Activated T-helper 1 cell treated with Interleukin-2 at 50 U/mL for 16 hours (primary cell): Measurements from ENCODE around the gene WDFY2.
A peak's percentile ranks its signal among the peaks of the same experiment; 100 is the strongest.

Source experiments
- DNase-seq: peaks from one replicate; pipeline ENCODE4 v3.0.0-alpha.2; 2020; ENCODE audit warnings: low read depth

WDFY2 gene

DNA sequence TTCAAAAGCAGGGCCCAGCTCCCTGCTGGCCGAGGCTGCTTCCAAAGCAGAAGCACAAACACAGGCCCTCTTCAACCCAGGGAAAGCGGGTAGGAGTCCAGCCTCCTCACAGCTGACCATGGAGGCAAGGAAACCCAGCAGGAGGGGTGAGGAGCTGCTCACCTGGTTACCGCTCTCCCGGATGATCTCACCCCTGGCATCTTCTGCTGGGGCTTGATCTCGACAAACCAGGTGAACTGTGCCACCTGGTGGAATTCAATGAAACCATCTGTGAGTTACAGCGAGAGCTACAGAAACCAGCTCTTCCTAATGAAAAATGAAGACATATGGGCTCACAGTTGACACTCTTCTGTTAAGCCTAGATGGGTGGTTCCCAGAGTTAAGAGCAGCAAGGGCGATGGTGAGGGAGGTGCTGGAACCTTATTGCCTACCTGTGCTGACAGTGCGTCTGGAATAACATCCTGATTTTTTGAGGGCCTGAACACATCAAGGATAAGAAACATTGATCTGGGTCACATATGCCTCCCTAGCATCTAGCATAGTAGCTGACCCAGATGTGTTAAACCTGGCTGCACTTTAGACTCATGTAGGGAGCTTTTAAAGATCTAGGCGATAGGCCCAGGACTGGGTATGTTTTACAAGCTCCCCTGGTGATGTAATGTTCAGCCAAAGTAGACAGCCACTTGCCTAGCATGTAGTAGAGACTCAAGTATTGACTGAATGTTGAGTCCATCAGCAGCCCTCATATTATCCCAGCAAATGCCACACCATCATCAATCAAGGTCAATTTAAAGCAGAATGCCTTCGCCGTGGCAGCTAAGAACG is 213.6 kb downstream of the WDFY2 start:
- no peak for DNase-seq

DNA sequence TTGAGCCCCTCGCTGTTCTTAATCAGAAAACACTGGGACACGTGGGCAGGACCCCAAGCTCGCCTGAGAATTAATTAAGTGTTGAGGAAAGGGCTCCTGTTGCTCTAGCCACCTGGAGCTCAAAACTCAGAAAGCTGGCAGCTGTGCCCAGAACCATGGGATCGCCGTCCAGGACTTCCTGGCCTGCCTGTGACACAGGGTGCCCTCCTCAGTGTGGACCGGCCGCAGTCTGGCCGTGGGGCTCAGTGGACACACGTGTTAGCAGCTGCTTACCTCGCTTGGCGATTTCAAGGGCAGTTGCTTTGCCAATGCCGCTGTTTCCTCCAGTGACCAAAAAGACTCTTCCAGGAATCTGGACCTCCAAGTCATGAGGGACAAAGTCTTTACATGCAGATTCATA is 215.0 kb downstream of the WDFY2 start:
- DNase-seq, result no peak

DNA sequence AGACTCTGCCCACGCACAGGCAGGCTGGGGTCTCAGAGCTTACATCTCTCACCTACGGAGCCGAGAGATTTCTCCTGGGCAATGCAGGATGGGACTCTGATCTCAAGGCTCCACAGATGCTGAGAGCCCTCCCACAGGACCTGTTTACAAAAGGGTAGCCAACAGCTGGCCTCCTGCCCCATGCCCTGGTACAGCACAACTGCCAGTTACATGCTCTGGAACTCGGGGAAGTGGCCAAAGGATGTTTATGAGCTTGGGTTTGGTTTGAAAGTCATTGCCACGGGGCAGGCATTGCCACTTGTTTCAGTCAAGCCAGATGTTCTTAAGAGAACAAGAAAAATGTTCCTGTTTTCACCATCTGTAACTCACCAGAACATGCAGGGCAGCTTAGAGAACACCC is 216.2 kb downstream of the WDFY2 start:
- no peak for DNase-seq

DNA sequence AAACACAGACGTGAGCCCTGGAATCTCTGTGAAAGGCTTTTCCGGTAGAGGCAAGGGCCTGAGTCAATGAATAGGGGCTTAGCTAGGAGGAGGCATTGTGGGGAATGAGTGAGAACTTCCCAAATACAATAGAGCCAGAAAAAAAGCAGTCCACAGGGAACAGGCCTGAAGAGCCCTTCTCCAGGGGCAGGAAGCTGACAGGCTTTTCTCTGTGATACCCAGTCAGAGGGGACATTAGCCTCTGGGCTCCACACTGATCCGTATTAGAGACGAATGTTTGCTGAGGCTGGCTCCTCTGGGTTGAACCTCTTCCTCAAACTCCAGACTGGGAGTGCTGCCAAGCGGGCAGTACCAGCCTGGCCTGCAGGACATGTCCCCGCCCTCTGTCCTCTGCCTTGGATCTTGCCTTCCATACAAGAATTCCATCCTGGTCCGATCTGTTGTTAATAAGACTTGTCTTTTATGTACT is 217.4 kb downstream of the WDFY2 start:
- no peak for DNase-seq

DNA sequence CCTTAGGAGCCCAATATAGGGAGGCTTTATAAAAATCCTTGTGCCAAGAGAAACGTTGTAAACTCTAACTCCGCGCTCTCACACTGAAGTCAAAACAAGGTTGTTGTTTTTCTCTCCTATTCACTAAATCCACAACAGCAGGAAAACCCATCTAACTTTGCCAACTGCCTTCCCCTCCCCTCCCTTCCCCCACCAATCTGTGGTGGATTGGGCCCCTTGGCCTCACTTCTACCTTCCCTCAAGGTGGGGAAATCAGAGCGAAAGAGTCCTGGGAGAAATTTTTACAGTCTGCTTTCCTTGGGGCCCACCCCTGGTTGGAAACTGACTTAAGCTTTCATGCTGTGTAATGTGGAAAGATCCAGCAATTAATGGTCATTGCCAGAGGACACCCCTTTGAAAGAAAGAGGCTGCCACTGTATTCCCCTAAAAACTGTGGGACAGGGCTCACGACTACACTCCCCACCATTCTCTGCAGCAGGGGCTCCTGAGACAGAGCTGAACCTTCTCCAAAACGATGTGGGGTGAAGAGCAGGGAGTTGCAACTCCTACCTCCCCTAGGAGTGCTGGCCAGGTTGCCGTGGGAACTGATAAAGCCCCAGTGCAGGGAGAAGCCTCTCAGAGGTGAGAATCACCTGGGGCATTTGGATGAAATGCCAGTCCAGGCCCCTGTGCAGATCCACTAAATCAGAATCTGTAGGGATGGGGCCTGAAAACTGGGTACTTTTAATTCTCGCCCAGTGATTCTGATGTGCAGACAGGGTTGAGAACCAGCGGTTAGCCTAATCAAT is 218.6 kb downstream of the WDFY2 start:
- DNase-seq, result no peak

DNA sequence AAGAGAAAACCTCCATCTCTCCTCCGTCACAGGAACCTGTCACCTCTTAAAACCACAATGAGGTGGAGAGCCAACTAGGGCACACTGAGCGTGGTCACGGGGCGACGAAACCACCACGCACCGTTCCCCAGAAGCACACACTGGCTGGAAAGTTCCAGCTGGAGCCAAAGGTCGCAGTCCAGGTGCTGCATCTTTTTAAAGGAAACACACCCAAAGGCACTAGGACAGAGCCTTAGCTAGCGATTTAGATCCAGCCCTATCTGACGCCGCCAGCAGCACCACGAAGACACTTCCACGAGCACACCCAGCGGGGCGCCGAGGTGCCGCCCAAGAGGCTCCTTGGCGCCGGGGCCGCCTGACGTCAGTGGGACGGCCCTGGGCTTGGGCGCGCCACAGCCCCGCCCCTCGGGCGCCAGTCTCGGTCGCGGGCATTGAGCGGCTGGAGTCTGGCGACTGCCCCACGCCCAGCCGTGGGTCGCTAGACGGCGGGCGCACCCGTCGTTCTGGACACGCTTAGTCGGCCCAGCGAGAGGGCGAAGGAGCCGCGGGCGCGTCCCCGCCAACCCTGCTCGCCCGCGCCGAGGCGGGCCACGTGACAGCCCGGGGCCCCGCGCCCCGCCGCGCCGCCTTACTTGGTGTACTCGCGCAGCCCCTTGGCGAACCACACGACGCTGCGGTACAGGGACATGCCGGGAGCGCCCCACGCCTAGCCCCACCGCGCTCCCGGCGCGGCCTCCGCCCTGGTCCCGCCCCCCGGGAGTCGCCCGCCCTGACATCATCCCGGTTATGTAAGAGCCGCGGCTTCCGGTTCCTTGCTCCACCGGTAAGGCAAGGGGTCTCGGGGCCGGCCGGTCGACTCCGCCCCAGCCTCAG is 219.4 kb downstream of the WDFY2 start, which contains the start of gene DHRS12:
Gene DHRS12, minus strand, starts transcription at position 742 of the 873 bp plus-strand sequence. CDS start 4,504 bp downstream, outside the sequence.
- peak; percentile 79 for DNase-seq

DNA sequence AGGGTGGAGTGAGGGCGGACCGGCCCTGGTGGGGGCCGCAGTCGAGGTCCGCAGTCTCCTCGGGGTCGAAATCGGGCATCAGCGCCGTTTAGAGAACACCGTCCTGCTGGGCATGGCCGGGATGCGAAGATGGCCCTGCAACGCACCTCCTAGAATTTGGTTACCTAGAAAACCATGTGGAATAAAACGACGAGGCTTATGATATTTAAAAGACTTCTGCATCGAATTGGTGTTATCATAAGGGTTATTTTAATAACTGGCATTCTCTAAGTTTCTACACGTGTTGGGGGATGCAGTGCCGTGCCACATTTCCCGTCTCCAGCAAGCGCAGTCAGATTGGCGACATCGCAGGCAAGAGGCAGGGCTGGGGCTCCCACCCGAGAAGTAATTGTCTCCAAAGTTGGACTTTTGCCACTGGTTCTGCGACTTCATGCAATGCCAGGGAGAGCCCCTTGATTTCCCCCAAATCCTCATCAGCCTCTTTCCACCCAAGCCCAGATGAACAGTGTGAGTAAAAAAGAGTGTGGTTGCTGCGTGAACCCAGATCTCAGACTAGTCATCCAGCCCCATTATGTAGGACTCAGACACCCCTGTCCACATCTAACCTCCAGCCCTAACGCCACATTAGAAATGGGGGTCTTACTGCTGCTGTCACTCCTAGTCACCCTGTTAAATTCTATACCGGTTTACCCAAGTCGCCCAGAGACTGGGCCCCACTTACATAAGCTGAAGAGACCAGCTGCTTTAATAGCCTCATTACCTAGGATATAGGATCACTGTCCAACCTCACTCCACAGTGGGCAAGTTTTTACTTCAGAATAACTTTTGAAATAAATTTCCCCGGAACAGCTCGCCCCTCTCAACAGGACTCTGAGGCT is 220.3 kb downstream of the WDFY2 start:
- DNase-seq, result no peak

DNA sequence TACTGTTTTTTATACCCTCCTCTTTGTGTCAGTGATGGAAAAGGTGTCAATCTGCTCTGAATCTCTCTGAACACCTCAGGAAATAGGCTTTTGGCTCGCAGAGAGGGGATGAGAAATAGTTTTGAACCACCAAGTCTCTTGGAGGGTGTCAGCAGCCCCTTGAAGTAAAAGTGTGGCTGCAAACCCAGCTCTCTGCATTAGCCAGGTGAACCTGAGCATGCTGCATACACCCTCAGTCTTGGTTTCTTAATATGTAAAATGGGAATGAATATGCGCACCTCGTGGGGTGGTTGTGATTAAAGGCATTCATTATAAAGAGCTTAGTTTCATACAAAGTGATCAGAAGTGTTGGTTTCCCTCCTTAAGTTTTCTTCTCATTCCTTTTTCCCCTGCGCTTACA is 221.1 kb downstream of the WDFY2 start:
- DNase-seq, result no peak

DNA sequence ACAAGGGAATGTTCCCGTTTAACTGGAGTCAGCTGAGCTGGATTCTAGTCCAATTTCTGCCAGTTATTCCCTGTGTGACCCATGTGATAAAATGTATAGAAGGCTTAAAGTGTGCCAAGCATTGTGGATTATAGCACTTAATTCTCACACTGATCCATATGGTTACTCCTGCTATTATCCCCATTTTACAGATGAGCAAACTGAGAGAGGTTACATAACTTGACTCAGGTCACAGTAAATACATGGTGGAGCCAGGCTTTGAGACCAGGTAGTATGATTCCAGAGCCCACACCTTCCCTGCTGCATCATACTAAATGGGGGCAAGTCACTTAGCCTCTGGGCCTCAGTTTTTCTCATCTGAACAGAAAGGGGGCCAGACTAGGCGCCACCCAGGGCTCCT is 221.7 kb downstream of the WDFY2 start:
- DNase-seq, result no peak

DNA sequence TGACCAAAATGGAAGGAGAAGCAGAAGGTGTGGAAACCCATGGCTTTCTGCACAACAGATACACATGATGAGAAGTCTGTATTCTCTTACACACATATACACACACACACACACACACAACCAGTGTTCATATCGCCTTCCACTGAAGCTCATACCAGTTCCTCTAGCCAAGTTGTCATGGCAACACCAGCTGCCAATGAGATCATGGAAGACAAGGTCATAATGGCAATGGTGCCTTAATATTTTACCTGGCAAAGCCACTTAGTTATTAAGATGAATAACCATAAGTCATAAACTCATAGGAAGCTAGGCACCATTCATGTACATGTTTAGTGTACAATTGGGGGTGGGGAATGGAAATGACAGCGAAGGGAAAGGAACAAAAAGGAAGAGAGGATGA is 222.3 kb downstream of the WDFY2 start:
- no peak for DNase-seq

DNA sequence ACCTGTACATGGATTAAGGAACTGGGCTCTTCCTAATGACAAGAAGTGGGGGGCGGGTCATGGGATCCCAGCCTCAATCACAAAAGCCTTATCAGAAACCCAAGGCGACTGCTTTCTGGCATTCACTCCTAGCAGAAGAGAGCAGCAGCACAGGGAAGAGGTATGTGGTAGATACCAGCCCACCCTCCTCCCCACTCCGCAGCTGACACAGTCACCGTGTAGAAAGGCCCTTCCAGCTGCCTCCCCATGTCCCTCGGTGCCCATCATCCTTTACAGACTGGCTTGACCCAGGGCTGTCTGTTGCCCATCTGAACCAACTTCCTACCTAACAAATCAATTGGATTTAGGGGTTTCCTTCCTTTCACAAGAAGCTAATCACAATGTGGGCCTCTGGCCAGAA is 222.8 kb downstream of the WDFY2 start:
- DNase-seq, result no peak

DNA sequence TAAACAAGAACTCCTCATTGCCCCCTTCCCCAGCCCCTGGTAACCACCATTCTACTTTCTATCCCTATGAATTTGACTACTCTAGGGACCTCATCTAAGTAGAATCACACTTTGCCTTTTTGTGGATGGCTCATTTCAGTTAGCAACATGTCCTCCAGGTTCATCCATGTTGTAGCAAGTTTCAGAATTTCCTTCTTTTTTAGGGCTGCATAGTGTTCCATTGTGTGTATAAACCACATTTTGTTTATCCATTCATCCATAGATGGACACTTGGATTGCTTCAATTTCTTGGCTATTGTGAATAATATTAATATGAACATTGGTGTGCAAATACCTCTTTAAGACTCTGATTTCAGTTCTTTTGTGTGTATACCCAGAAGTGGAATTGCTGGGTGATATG is 224.5 kb downstream of the WDFY2 start:
- no peak for DNase-seq

DNA sequence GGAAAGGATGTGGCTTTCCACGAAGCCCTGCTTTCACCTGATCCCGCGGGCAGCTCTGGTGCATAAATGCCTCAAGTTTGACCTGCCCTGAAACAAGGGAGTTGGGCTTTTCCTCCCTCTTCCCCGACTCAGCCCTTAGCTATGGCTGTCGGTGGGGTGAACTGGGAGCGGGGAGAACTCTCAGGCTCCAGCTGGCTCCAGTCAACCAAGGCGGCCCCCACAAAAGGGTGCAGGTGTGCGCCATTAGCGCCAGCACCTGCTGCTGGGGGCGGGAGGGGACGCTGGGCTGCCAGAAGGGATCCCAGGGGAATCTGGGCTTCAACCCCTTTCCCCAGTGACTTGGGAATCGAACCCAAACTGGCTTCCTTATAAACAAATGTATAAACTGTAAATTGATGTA is 226.8 kb downstream of the WDFY2 start:
- DNase-seq, result no peak

DNA sequence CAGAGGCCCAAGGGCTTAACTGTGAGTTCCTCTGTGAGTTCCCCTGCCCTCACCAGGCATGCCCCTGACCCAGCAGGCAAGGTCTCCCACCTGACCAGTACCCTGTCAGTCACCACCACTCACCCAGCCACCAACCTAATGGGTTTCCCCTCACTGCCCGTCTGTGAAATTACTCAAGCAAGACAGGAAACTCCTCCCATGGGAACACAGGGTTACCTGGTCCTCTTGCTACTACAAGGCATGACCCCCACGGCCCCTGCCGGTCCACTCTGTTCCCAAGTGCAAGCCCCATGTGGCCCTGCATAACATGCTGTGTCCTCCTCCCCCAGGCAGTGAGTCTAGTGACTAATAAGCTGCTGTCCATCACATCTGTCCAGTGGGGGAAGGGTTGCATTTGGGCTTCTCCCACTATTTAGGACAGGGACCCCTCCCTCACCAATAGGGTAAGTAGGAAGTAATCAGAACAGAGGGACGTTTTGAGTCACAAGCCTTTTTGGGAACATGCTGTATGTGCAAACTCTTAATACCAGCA is 227.7 kb downstream of the WDFY2 start:
- no peak for DNase-seq

DNA sequence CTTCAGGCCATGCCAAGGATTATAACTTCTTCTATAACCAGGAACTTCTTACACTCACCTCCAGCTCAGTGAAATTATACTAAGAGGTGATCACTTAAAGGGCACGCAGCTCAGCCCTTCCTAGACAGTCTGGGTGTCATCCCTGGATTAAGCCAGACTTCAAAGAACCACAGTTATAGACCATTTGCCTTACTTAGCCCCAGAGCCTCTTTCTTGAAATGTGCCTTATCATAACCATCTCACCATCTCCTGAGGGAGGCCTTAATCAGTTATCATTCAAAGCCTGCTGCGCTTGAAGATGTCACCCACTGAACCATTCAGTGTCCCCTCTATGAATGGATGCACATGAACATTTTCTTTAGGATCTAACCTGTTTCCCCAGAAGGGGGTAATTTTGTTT is 229.8 kb downstream of the WDFY2 start:
- no peak for DNase-seq

DNA sequence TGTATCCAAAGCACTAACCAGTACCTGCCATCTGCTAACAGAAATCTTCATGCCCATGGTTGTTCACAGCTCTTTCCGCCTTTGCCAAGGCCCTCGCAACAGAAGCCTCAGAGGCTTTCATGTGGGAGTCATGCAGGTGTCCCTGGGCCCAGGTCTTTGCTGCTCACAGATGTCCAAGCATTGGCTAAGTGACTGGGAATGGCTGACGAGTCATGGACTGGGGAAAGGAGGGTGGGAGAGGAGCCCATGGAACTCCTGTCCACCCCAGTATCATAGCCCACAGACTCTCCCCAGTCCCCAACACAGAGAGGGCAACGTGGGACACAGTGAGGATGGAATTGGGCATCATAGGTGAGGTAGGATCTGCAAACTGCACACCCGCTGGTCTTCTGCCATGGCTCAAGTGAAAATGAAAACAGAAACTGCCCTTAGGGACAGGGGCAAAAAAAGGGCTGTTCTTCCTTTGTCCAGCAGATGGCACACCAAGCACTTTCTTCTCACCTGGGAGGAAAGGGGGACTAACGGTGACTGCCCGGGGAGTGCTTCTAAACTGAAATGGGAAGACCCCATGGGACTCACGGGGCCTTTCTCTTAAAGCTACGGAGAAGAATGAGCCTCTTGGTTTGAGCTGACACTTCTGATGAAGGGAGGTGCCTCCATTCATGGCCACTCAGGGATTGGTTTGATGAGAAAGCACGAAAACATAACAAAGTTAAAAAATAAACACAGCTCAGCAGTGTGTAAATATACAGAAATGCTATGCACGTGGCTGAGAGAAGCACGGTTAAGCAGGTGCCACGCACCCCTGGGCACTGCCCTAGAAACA is 230.8 kb downstream of the WDFY2 start:
- DNase-seq, result peak; percentile 49

DNA sequence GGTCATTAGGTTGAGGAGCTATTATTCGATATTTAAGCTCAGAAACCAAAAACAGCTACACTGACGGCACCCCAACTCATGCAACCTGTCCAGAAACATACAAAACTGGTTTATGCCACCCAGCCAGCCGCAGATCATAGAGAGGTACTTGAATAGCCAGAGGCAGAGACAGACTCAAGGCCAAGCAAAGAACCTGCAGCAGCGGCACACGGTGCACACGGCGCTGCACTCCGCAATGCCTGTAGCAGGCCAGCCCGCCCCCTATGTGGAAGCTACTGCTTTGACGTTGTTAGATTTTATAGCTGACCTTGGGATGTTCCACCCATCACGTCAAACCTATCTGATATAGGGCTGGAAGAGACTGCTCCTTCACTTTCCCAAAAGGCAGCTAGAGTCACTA is 231.6 kb downstream of the WDFY2 start:
- DNase-seq, result no peak

DNA sequence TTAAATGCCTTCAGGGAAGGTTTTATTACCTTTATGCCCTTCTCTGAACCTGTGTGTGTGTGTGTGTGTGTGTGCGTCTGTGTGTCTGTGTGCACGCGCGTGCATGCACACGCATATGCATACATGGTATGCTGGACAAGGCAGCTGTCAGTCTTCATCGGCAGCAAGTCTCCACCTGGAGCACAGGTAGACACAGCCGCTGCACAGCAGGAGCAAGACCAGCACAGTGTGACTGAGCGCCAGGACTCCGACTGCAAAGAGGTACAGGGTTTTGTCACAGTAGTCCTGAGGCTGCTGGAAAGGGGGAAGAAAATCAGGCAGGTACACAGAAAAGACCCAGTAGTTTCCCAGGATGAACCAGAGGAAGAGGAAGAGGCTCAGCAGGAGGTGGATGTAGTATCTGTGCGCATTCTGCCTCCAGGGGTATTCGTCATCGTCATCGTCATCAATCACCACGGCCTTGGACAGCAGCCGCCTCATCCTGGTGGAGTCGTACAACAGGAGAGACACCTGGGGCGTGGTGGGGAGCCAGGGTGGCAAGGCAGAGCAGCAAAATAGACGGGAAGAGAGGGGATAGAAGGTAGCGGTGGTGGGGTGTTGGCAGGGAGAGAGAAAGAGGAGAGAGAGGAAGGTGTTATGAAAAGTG is 232.5 kb downstream of the WDFY2 start:
- DNase-seq, result no peak
